ENCODE data around the gene AQP5.

The AQP5 gene

GRCh38 chr12:49961111-49961922 is at the start of gene AQP5:
AQP5 (plus strand) TSS chr12:49961872; CDS start chr12:49962018, 146 bp downstream.
- TF ChIP-seq CTCF (IDR thresholded peaks at IDR 0.05; ENCODE audit: borderline replicate concordance, insufficient read depth, low read depth, low read length), result no peak
- no peak within 1 kb of the TSS for H3K4me3 ChIP-seq (ENCODE audit: low read depth, low read length)

- H3K4me3 ChIP-seq (ENCODE audit: low read depth, low read length), result no peak overlapping the region
- TF ChIP-seq CTCF (IDR thresholded peaks at IDR 0.05; ENCODE audit: borderline replicate concordance, insufficient read depth, low read depth, low read length), result no peak
Observed at GRCh38 chr12:49912345-49913255, 49.1 kb upstream of the AQP5 start.

GRCh38 chr12:49916129-49916919 is 45.3 kb upstream of the AQP5 start:
- no peak for TF ChIP-seq CTCF (IDR thresholded peaks at IDR 0.05; ENCODE audit: borderline replicate concordance, insufficient read depth, low read depth, low read length)
- no peak overlapping the region for H3K4me3 ChIP-seq (ENCODE audit: low read depth, low read length)

- no peak for TF ChIP-seq CTCF (IDR thresholded peaks at IDR 0.05; ENCODE audit: borderline replicate concordance, insufficient read depth, low read depth, low read length)
- H3K4me3 ChIP-seq (ENCODE audit: low read depth, low read length), result no peak overlapping the region
Observed at GRCh38 chr12:49917166-49917787, 44.4 kb upstream of the AQP5 start.

- H3K4me3 ChIP-seq (ENCODE audit: low read depth, low read length), result no peak overlapping the region
- no peak for TF ChIP-seq CTCF (IDR thresholded peaks at IDR 0.05; ENCODE audit: borderline replicate concordance, insufficient read depth, low read depth, low read length)
Observed at GRCh38 chr12:49917788-49918173, 43.9 kb upstream of the AQP5 start.

- H3K4me3 ChIP-seq (ENCODE audit: low read depth, low read length), result no peak overlapping the region
- TF ChIP-seq CTCF (IDR thresholded peaks at IDR 0.05; ENCODE audit: borderline replicate concordance, insufficient read depth, low read depth, low read length), result no peak
Observed at GRCh38 chr12:49920241-49920914, 41.3 kb upstream of the AQP5 start.
